C4-2B (cell line): ENCODE results near the gene SESN1.
"Not testable (repeated sequence)": the region's sequence is repeated elsewhere in the genome, so short reads cannot be mapped to it uniquely, and the experiment has no call there.

Experiments
- H3K27ac ChIP-seq: fragments of 450-650 bp; 2 replicates; pipeline ENCODE4 v1.5.1; 2017
- CTCF ChIP-seq: fragments of 450-650 bp; conservative IDR thresholded peaks from 2 replicates; pipeline ENCODE4 v1.5.1; 2017; ENCODE audit warnings: mild to moderate bottlenecking
- ZFX ChIP-seq: fragments of 450-650 bp; IDR thresholded peaks from 2 replicates; pipeline ENCODE4 v1.6.1; 2017

Gene SESN1

GRCh38 chr6:109092074-109092473, 2.6 kb downstream of the SESN1 start:
- TF ChIP-seq ZFX: no peak

GRCh38 chr6:109091314-109092024, 3.2 kb downstream of the SESN1 start:
- TF ChIP-seq ZFX (no peak), CTCF (no peak)

More at GRCh38 chr6:109092074-109092473, 2.6 kb downstream of the SESN1 start:
- no peak overlapping the region for H3K27ac ChIP-seq

GRCh38 chr6:109088995-109089394, 5.7 kb downstream of the SESN1 start:
- no peak for TF ChIP-seq ZFX
- TF ChIP-seq CTCF: no peak
- no peak overlapping the region for H3K27ac ChIP-seq

More at GRCh38 chr6:109091314-109092024, 3.2 kb downstream of the SESN1 start:
- no peak overlapping the region for H3K27ac ChIP-seq

GRCh38 chr6:109087661-109088264, 6.9 kb downstream of the SESN1 start:
- no peak for TF ChIP-seq CTCF
- TF ChIP-seq ZFX: no peak
- H3K27ac ChIP-seq: no peak overlapping the region

- not testable (repeated sequence) for H3K27ac ChIP-seq
These were observed 10.5 kb downstream of the SESN1 start for GRCh38 chr6:109084146-109084545.

GRCh38 chr6:109083657-109084056, 11.0 kb downstream of the SESN1 start:
- H3K27ac ChIP-seq: no peak overlapping the region

GRCh38 chr6:109082188-109082577, 12.5 kb downstream of the SESN1 start:
- TF ChIP-seq CTCF (no peak), ZFX (no peak)

More at GRCh38 chr6:109083657-109084056, 11.0 kb downstream of the SESN1 start:
- TF ChIP-seq CTCF (no peak), ZFX (no peak)

GRCh38 chr6:109081516-109082187, 13.0 kb downstream of the SESN1 start:
- no peak for TF ChIP-seq CTCF
- TF ChIP-seq ZFX: no peak
- H3K27ac ChIP-seq: no peak overlapping the region

More at GRCh38 chr6:109082188-109082577, 12.5 kb downstream of the SESN1 start:
- no peak overlapping the region for H3K27ac ChIP-seq
